Caco-2 (cell line): ENCODE results near the gene CCNG1. TPM values are rescaled to one million over a fixed set of nuclear protein-coding genes. Genes with fewer than 3 reads are reported as not detected.
"Not testable (repeated sequence)": the region's sequence is repeated elsewhere in the genome, so short reads cannot be mapped to it uniquely, and the experiment has no call there.

Experiments
- BruUV-seq: library from RNA; stranded (reverse); fragments of 400-500 nt; replicated peaks from 2 replicates; lab custom pipeline; 2021; lab: Mats Ljungman, UMichigan
- CTCF ChIA-PET: fragments of 300-600 bp; sonication (Branson Sonifier 250); formaldehyde crosslinking; loops from one replicate; lab custom pipeline; 2022; ENCODE audit warnings: antibody characterized with exemption; lab: Charles Lee
- POLR2A ChIA-PET: fragments of 300-600 bp; sonication (Branson Sonifier 250); formaldehyde crosslinking; loops from one replicate; lab custom pipeline; 2022; ENCODE audit warnings: antibody characterized with exemption; lab: Charles Lee
- DNase-seq, 2 experiments: peaks; one replicate each; pipeline versions ENCODE4 v3.0.0 to v3.0.0-alpha.2; 2020 to 2022
- H3K27me3 ChIP-seq: replicated peaks from 2 replicates; pipeline ENCODE4 v1.6.0; 2011; ENCODE audit warnings: low read length; ENCODE audit not compliant: control insufficient read depth, insufficient read depth
- H3K36me3 ChIP-seq: 2 replicates; pipeline ENCODE4 v1.5.1; 2011; ENCODE audit warnings: low read length; ENCODE audit not compliant: control insufficient read depth, insufficient read depth
- H3K4me1 ChIP-seq: fragments of 250-450 bp; sonication (Bioruptor Pico); 2 replicates; pipeline ENCODE4 v1.5.1; 2020; ENCODE audit warnings: mild to moderate bottlenecking
- H3K4me3 ChIP-seq: 2 replicates; pipeline ENCODE4 v1.5.1; 2011; ENCODE audit warnings: low read depth, mild to moderate bottlenecking, control low read depth, low read length
- H3K9me3 ChIP-seq: fragments of 250-450 bp; sonication (Bioruptor Pico); 2 replicates; pipeline ENCODE4 v1.5.1; 2020; ENCODE audit warnings: mild to moderate bottlenecking, moderate library complexity
- H3K27ac Mint-ChIP-seq: one replicate; pipeline ENCODE4 v1.8.0; 2022; ENCODE audit warnings: mixed read lengths; ENCODE audit not compliant: unreplicated experiment
- H3K27me3 Mint-ChIP-seq: one replicate; pipeline ENCODE4 v1.8.0; 2022; ENCODE audit warnings: mixed read lengths; ENCODE audit not compliant: insufficient read depth, unreplicated experiment
- H3K36me3 Mint-ChIP-seq: one replicate; pipeline ENCODE4 v1.8.0; 2022; ENCODE audit warnings: mild to moderate bottlenecking, mixed read lengths; ENCODE audit not compliant: insufficient read depth, unreplicated experiment
- H3K4me1 Mint-ChIP-seq: one replicate; pipeline ENCODE4 v1.8.0; 2022; ENCODE audit warnings: low read depth, mixed read lengths; ENCODE audit not compliant: unreplicated experiment
- H3K4me3 Mint-ChIP-seq: one replicate; pipeline ENCODE4 v1.8.0; 2022; ENCODE audit warnings: mild to moderate bottlenecking, moderate library complexity, mixed read lengths; ENCODE audit not compliant: unreplicated experiment
- H3K9me3 Mint-ChIP-seq: one replicate; pipeline ENCODE4 v1.8.0; 2022; ENCODE audit warnings: mixed read lengths; ENCODE audit not compliant: unreplicated experiment
- intact Hi-C: fragments of 100-400 bp; cut with micrococcal nuclease; formaldehyde crosslinking; loops from one replicate; pipeline ENCODE4 v1.10.0; 2022; ENCODE audit not compliant: unreplicated experiment
- total RNA-seq: library from RNA; stranded (reverse); gene quantifications from 2 replicates; pipeline ENCODE4 v1.2.3, GENCODE V29; 2022
- TF ChIP-seq, protein P1 (sequence below), 2 experiments: fragments of 200-600 bp in 1 of 2; IDR thresholded peaks; 1 replicate in 1 of 2; 2 replicates in 1 of 2; pipeline versions ENCODE4 v1.5.1 to v1.8.0; 2011 to 2022; ENCODE audit warnings: antibody characterized with exemption in 1 of 2, control low read depth in 1 of 2, inconsistent platforms in 1 of 2, low read depth in 1 of 2, low read length in 1 of 2, mild to moderate bottlenecking in 1 of 2, moderate library complexity in 1 of 2; ENCODE audit not compliant: insufficient read depth in 1 of 2, severe bottlenecking in 1 of 2, unreplicated experiment in 1 of 2

CCNG1 gene
- total RNA-seq, 1 experiment from 2014 or later = 181 TPM

DNA sequence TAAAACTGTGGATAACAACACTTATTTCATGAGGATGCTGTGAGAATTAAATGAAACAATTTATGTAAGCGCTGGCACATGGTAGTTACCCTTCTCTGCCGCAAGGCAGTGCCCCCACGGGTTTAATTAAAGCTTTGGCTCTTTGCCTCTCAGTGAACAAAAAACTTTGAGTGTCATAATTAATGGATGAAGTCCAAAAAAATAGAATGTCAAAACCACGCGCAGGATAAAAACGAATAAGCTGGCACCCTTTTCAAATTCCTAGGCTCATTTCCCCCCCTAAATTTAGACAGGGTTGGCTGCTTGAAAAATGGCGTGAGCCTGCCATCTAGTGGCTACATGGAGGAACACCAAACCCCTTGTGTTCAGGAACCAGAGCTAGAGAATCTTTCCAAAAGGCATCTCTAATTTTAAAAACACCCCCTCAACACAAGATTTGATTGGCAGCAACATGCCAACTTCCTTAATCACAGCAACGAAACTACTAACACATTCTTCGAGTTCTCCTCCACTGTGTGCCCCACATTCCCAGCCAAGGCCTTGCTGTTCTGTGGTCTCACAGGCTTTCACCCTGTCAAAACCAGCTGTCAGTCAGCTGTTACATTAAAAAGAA, 29.0 kb upstream of the CCNG1 start:
- no peaks in the 10 kb centered on the region for H3K27me3 ChIP-seq
- Mint-ChIP-seq H3K36me3 (no peaks in the 10 kb centered on the region), H3K4me3 (no peak overlapping the region), H3K27ac (no peak overlapping the region), H3K9me3 (no peaks in the 10 kb centered on the region), H3K4me1 (no peaks in the 10 kb centered on the region), H3K27me3 (no peaks in the 10 kb centered on the region)
- ChIA-PET CTCF (interaction anchor here (0.6 to 1.4 kb wide), 11 partner anchors 11 to 1442 kb away, joined by 3 to 15 read pairs (median 5); partner anchors contain the start of gene CCNG1), POLR2A (no interaction called here)
- H3K4me3 ChIP-seq = no peak overlapping the region
- peak; percentile 37 to 65 for DNase-seq
- H3K36me3 ChIP-seq = no peaks in the 10 kb centered on the region
- no peaks in the 10 kb centered on the region for H3K9me3 ChIP-seq
- TF ChIP-seq, protein P1, sequence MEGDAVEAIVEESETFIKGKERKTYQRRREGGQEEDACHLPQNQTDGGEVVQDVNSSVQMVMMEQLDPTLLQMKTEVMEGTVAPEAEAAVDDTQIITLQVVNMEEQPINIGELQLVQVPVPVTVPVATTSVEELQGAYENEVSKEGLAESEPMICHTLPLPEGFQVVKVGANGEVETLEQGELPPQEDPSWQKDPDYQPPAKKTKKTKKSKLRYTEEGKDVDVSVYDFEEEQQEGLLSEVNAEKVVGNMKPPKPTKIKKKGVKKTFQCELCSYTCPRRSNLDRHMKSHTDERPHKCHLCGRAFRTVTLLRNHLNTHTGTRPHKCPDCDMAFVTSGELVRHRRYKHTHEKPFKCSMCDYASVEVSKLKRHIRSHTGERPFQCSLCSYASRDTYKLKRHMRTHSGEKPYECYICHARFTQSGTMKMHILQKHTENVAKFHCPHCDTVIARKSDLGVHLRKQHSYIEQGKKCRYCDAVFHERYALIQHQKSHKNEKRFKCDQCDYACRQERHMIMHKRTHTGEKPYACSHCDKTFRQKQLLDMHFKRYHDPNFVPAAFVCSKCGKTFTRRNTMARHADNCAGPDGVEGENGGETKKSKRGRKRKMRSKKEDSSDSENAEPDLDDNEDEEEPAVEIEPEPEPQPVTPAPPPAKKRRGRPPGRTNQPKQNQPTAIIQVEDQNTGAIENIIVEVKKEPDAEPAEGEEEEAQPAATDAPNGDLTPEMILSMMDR (IDR thresholded peaks at IDR 0.05; ENCODE audit: insufficient read depth in 1 of 2, low read depth in 1 of 2, low read length in 1 of 2, severe bottlenecking in 1 of 2, unreplicated experiment in 1 of 2) = peak; percentile 85 to 89
- H3K4me1 ChIP-seq = no peaks in the 10 kb centered on the region
- no TSS peak for BruUV-seq
- intact Hi-C loops = loop anchor here (1.0 to 5.0 kb wide), 7 partner anchors 61 to 1441 kb away; no protein-coding TSS in a partner anchor

GRCh38 chr5:163409384-163409783, 28.0 kb upstream of the CCNG1 start:
- H3K36me3 ChIP-seq = no peaks in the 10 kb centered on the region
- H3K4me1 ChIP-seq = no peaks in the 10 kb centered on the region
- Mint-ChIP-seq H3K4me3 (no peak overlapping the region), H3K36me3 (no peaks in the 10 kb centered on the region), H3K9me3 (no peaks in the 10 kb centered on the region), H3K27ac (no peak overlapping the region), H3K4me1 (no peaks in the 10 kb centered on the region), H3K27me3 (peaks cover 2% of the 10 kb centered on the region)
- no peak overlapping the region for H3K4me3 ChIP-seq
- POLR2A ChIA-PET = no interaction called here
- H3K27me3 ChIP-seq = no peaks in the 10 kb centered on the region
- no peaks in the 10 kb centered on the region for H3K9me3 ChIP-seq
- CTCF ChIA-PET = interaction anchor here (0.5 to 1.4 kb wide), 3 partner anchors 46 to 103 kb away, joined by 5 to 15 read pairs (median 13); no protein-coding TSS in a partner anchor
- BruUV-seq = no TSS peak
- TF ChIP-seq, protein P1 (IDR thresholded peaks at IDR 0.05; ENCODE audit: insufficient read depth in 1 of 2, low read depth in 1 of 2, low read length in 1 of 2, severe bottlenecking in 1 of 2, unreplicated experiment in 1 of 2) = no peak
- intact Hi-C loops = loop anchor here (5.0 kb wide), 2 partner anchors 452 to 1442 kb away; no protein-coding TSS in a partner anchor
- DNase-seq = peak in 1 of 2 experiments; percentile 14

GRCh38 chr5:163410505-163410904, 26.9 kb upstream of the CCNG1 start:
- ChIA-PET POLR2A (no interaction called here), CTCF (no interaction called here)
- H3K27me3 ChIP-seq = no peaks in the 10 kb centered on the region
- no peaks in the 10 kb centered on the region for H3K4me1 ChIP-seq
- intact Hi-C loops = no loop called here
- no peaks in the 10 kb centered on the region for H3K36me3 ChIP-seq
- BruUV-seq = no TSS peak
- no peak for DNase-seq
- H3K4me3 Mint-ChIP-seq = no peak overlapping the region
- TF ChIP-seq, protein P1 (IDR thresholded peaks at IDR 0.05; ENCODE audit: insufficient read depth in 1 of 2, low read depth in 1 of 2, low read length in 1 of 2, severe bottlenecking in 1 of 2, unreplicated experiment in 1 of 2) = no peak
- H3K9me3 ChIP-seq = no peaks in the 10 kb centered on the region
- H3K9me3 Mint-ChIP-seq = no peaks in the 10 kb centered on the region
- no peak overlapping the region for H3K4me3 ChIP-seq
- no peaks in the 10 kb centered on the region for H3K36me3 Mint-ChIP-seq
- peaks cover 2% of the 10 kb centered on the region for H3K27me3 Mint-ChIP-seq
- no peak overlapping the region for H3K27ac Mint-ChIP-seq
- no peaks in the 10 kb centered on the region for H3K4me1 Mint-ChIP-seq

DNA sequence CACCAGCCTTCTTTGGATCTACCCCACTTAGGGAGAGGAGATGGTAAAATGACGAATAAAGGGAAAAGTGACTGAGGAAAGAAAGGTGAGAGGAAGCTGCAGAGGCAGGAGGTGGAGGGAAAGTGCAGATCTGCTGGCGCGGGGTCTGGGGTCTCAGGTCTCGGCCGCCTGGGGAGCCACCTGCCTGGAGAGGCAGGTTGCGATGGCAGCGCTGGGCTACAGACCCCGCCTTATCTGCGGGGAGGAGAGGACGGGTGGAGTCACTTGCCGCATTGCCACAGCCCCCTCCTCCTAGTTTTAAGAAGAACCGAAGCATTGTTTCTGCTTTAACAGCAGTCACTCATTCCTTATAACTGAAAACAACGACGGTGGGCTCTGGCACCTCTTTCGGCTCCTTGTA, 21.7 kb upstream of the CCNG1 start:
- H3K27me3 ChIP-seq, intact Hi-C loops, H3K4me1 Mint-ChIP-seq, H3K4me3 ChIP-seq, DNase-seq, CTCF ChIA-PET, BruUV-seq, H3K9me3 Mint-ChIP-seq, POLR2A ChIA-PET, H3K9me3 ChIP-seq, H3K4me1 ChIP-seq, H3K27ac Mint-ChIP-seq, H3K36me3 ChIP-seq, H3K4me3 Mint-ChIP-seq, H3K27me3 Mint-ChIP-seq, H3K36me3 Mint-ChIP-seq: not testable (repeated sequence)
